ENCODE data around the gene CD55.

Gene CD55

GRCh38 chr1:207389728-207390464 lies 68.4 kb downstream of the CD55 start:
- H3K9me3 ChIP-seq: peaks cover 0 to 3% (median 0%) of the 10 kb centered on the region in 3 donors
- no peak for TF ChIP-seq CTCF (IDR thresholded peaks at IDR 0.05)
- H3K4me1 ChIP-seq: peaks cover 0 to 4% (median 0%) of the 10 kb centered on the region in 4 donors
- H3K27ac ChIP-seq: no peak overlapping the region
- H3K36me3 ChIP-seq: no peaks in the 10 kb centered on the region
- no peak overlapping the region for H3K4me3 ChIP-seq
- intact Hi-C loops (cut with DNase I; ENCODE audit: low total_unique reads): no loop called here
- DNase-seq: no peak
- H3K27me3 ChIP-seq: no peaks in the 10 kb centered on the region

DNA sequence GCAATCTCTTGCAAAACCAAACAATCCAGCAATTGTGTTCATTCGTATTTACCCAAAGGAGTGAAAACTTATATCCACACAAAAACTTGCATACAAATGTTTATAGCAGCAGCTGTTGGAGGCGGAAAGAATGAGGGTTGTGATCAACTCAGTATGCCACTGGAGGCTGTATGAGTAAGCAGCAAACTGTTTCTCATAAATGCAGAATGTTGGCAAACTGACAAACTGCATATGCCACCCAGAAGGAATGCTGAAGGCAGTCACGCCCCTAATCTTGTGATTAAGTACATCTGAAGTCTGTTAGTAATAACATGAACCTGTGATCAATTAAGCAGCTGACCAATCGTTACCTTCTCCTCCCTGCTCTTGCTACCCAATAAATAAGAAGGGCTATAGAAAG lies 72.1 kb downstream of the CD55 start:
- DNase-seq: no peak
- Histone ChIP-seq H3K27ac (no peak overlapping the region), H3K27me3 (no peaks in the 10 kb centered on the region), H3K4me1 (peaks cover 0 to 4% (median 0%) of the 10 kb centered on the region in 4 donors), H3K4me3 (no peak overlapping the region), H3K9me3 (no peaks in the 10 kb centered on the region), H3K36me3 (no peaks in the 10 kb centered on the region)
- TF ChIP-seq CTCF (IDR thresholded peaks at IDR 0.05): no peak
- intact Hi-C loops (cut with DNase I; ENCODE audit: low total_unique reads): no loop called here

DNA sequence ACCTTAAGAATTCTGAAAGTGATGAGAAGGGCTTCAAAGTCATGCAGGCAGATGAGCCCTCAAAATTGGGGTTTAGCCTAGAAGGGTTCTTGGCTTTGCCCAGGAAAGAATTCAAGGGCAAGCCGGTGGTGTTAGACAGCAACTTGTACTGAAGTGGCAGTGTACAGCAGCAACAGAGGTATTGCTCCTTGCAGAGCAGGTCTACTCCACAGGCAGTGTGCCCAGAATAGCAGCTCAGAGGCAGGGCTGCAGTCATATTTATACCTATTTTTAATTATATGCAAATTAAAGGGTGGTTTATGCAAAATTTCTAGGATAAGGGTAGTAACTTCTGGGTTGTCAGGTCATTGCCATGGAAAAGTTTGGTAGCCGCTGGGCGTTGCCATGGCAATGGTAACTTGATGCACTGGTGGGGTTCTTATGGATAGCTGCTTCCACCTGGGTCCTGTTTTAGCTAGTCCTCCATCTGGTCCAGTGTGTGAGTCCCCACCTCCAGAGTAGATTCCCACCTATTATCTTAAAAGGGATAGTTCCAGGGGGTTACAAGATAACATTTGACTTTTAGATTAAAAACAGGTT lies 74.8 kb downstream of the CD55 start:
- no peak for TF ChIP-seq CTCF (IDR thresholded peaks at IDR 0.05)
- Histone ChIP-seq H3K9me3 (no peaks in the 10 kb centered on the region), H3K4me3 (no peak overlapping the region), H3K27ac (no peak overlapping the region), H3K36me3 (no peaks in the 10 kb centered on the region), H3K27me3 (no peaks in the 10 kb centered on the region), H3K4me1 (peaks cover 0 to 4% (median 0%) of the 10 kb centered on the region in 4 donors)
- no peak for DNase-seq
- intact Hi-C loops (cut with DNase I; ENCODE audit: low total_unique reads): no loop called here

DNA sequence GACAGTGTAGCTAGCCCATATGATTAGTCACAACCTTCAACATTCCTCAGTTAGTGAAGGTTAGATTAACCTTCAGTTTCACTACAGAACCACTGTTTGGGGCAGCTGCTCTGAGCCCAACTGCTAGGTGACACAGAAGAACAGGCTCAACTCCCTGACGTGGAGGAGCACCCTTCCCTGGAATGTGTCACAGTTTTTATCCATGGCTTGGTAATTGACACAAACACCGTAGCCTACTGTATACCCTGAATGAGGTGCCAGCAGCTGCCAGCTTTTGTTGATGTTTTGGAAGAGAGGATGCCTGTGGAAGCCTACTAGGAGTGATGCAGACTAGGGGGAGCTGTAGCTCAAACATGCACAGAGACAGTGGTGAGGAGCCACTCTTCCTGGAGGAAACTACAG lies 76.0 kb downstream of the CD55 start:
- Histone ChIP-seq H3K27me3 (no peaks in the 10 kb centered on the region), H3K9me3 (no peaks in the 10 kb centered on the region), H3K27ac (no peak overlapping the region), H3K36me3 (no peaks in the 10 kb centered on the region), H3K4me1 (peaks cover 0 to 4% (median 0%) of the 10 kb centered on the region in 4 donors), H3K4me3 (no peak overlapping the region)
- no peak for TF ChIP-seq CTCF (IDR thresholded peaks at IDR 0.05)
- DNase-seq: no peak
- intact Hi-C loops (cut with DNase I; ENCODE audit: low total_unique reads): no loop called here

DNA sequence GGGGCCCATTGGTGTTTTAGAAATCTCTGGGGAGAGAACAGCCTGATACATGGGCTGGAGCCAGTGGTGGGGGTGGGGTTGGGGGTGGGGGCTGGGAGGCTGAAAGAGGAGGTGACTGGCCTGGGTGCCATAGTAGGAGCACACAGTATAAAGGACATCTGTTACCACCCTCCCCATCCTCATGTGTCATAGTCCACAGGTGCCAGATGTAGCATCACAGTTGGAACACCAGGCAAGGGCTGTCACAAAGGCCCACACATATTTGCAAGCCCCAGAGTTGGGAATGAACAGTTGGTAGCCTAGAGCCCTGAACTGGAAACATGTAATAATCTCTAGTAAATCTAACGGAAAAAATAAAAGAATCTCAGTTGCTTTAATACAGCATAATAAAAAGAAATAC lies 77.5 kb downstream of the CD55 start:
- Histone ChIP-seq H3K9me3 (no peaks in the 10 kb centered on the region), H3K27ac (no peak overlapping the region), H3K4me3 (no peak overlapping the region), H3K27me3 (no peaks in the 10 kb centered on the region), H3K4me1 (no peaks in the 10 kb centered on the region), H3K36me3 (no peaks in the 10 kb centered on the region)
- intact Hi-C loops (cut with DNase I; ENCODE audit: low total_unique reads): no loop called here
- no peak for DNase-seq
- no peak for TF ChIP-seq CTCF (IDR thresholded peaks at IDR 0.05)

Data from tibial artery (tissue), 4 donors.